GM19324 (cell line): Measurements from ENCODE around the gene SPEM3.
A peak's percentile ranks its signal among the peaks of the same experiment; 100 is the strongest.

Source experiments
- ATAC-seq: cut with Tn5 transposase; IDR thresholded peaks from one replicate; pipeline ENCODE4 v1.9.1; 2021; ENCODE audit warnings: mild to moderate bottlenecking, moderate library complexity; ENCODE audit not compliant: unreplicated experiment, low FRiP score

SPEM3 gene

GRCh38 chr17:7428557-7428956 lies at the start of gene SPEM3:
Gene SPEM3 (plus strand): TSS chr17:7428857. CDS start chr17:7428903, 46 bp downstream.
- ATAC-seq, result no peak

GRCh38 chr17:7379134-7379533 lies 49.5 kb upstream of the SPEM3 start:
- ATAC-seq, result no peak

GRCh38 chr17:7380321-7380720 lies 48.3 kb upstream of the SPEM3 start:
- no peak for ATAC-seq

GRCh38 chr17:7380855-7381683 lies 47.6 kb upstream of the SPEM3 start, which contains the start of gene TNK1:
Gene TNK1 (plus strand): TSS chr17:7381089. CDS start chr17:7382927, 1,838 bp downstream.
- ATAC-seq, result no peak

GRCh38 chr17:7382901-7383300 lies 45.8 kb upstream of the SPEM3 start:
- no peak for ATAC-seq

GRCh38 chr17:7383371-7383741 lies 45.3 kb upstream of the SPEM3 start:
- ATAC-seq, result no peak

GRCh38 chr17:7383742-7384488 lies 44.7 kb upstream of the SPEM3 start:
- ATAC-seq, result peak; percentile 62

GRCh38 chr17:7384489-7385081 lies 44.1 kb upstream of the SPEM3 start:
- no peak for ATAC-seq

- no peak for ATAC-seq
Observed at GRCh38 chr17:7388856-7389255, 39.8 kb upstream of the SPEM3 start.

- no peak for ATAC-seq
Observed at GRCh38 chr17:7389924-7390910, 38.4 kb upstream of the SPEM3 start.

- no peak for ATAC-seq
Observed at GRCh38 chr17:7391307-7391706, 37.4 kb upstream of the SPEM3 start.

GRCh38 chr17:7392696-7393612 lies 35.7 kb upstream of the SPEM3 start:
- no peak for ATAC-seq

- ATAC-seq, result peak; percentile 36
Observed at GRCh38 chr17:7393613-7394451, 34.8 kb upstream of the SPEM3 start.

GRCh38 chr17:7394452-7395191 lies 34.0 kb upstream of the SPEM3 start, which contains the start of gene PLSCR3:
Gene PLSCR3 (minus strand): TSS chr17:7394525. CDS start chr17:7394110, 415 bp downstream.
- ATAC-seq, result peak; percentile 86

- no peak for ATAC-seq
Observed at GRCh38 chr17:7396147-7396546, 32.5 kb upstream of the SPEM3 start.

GRCh38 chr17:7398612-7399011 lies 30.0 kb upstream of the SPEM3 start:
- ATAC-seq, result no peak

GRCh38 chr17:7403043-7403726 lies 25.5 kb upstream of the SPEM3 start:
- ATAC-seq, result no peak
